GF-D8 (cell line): ENCODE results near the gene CNGA4.
A peak's percentile ranks its signal among the peaks of the same experiment; 100 is the strongest.

Experiments used
- DNase-seq: peaks from one replicate; lab custom pipeline; 2025; lab: John Stamatoyannopoulos, UW

Gene CNGA4, protein sequence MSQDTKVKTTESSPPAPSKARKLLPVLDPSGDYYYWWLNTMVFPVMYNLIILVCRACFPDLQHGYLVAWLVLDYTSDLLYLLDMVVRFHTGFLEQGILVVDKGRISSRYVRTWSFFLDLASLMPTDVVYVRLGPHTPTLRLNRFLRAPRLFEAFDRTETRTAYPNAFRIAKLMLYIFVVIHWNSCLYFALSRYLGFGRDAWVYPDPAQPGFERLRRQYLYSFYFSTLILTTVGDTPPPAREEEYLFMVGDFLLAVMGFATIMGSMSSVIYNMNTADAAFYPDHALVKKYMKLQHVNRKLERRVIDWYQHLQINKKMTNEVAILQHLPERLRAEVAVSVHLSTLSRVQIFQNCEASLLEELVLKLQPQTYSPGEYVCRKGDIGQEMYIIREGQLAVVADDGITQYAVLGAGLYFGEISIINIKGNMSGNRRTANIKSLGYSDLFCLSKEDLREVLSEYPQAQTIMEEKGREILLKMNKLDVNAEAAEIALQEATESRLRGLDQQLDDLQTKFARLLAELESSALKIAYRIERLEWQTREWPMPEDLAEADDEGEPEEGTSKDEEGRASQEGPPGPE

DNA sequence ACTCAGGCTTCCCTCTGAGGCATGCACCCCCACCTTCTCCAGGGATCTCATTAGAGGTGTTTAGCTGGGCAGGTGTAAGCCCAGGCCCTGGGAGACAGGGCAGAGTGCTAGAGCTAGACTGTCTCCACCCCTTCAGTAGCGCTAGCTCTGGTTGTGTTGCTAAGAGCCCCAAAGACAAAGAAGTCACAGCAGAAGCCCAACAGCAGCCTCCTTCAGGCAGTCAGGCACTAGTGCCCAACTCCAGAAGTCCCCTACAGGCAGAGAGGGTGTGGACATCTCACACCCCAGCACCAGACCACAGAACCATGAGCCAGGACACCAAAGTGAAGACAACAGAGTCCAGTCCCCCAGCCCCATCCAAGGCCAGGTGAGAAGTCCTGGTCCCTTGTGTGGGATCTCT, at the start of gene CNGA4:
Gene CNGA4 (plus strand): TSS at position 188 of the 400 bp plus-strand sequence. CDS start 118 bp downstream, at position 306.
- no peak for DNase-seq

DNA sequence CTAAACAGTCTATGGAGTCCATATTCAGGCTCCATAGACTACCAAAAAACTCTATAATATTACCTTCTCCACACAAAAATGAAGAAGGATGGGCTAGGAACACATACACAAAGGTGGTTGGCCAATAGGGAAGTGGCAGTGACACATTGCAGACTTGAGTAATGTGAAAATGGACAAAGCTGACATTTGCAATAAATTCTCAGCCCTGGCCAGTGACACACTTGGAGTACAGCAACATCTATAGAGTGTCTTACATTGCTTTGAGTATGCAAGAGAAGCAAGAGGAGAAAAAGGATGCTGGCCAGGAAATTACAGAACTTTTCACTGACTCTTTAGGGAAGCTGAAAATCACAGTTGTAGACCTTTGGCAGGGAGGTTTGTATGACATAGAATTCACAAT, 47.1 kb upstream of the CNGA4 start:
- DNase-seq: no peak

DNA sequence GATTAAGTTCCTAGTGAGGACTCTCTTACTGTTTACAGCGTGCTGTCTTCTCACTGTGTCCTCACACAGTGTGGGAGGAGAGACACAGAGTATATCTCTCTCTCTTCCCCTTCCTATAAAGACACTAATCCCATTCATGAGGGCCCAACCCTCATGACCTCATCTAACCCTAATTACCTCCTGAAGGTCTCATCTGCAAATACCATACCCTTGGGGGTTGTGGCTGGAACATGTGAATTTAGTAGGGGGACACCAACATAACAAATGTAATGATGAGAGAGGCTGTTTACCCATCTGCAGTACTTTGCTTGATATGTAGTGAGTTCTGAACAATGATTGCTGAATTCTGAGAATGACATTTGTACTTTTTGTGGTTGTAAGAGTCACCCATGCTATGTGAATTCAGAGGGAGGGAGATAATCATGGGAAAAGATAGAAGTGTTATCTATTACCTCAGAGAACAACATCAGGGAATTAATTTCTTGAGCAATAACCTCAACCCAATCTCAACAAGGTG, 44.8 kb upstream of the CNGA4 start:
- no peak for DNase-seq

DNA sequence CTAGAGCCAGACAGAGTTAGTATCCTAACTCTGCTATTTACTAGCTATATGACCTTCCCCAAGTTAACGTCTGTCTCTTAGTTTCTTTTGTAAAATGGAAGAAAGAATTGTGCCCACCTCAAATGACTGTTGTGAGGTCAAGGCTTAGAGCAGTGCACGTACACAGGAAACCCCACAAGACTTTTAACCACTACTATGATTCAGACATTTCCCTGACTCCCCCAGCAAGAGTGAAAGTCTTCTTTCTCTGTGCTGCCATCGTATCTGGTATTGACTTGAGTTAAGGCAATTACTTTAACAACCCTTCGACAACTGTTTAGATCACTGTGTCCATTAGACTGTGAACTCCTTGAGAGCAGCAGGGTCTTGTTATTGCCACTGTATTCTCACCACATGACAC, 42.5 kb upstream of the CNGA4 start:
- no peak for DNase-seq

DNA sequence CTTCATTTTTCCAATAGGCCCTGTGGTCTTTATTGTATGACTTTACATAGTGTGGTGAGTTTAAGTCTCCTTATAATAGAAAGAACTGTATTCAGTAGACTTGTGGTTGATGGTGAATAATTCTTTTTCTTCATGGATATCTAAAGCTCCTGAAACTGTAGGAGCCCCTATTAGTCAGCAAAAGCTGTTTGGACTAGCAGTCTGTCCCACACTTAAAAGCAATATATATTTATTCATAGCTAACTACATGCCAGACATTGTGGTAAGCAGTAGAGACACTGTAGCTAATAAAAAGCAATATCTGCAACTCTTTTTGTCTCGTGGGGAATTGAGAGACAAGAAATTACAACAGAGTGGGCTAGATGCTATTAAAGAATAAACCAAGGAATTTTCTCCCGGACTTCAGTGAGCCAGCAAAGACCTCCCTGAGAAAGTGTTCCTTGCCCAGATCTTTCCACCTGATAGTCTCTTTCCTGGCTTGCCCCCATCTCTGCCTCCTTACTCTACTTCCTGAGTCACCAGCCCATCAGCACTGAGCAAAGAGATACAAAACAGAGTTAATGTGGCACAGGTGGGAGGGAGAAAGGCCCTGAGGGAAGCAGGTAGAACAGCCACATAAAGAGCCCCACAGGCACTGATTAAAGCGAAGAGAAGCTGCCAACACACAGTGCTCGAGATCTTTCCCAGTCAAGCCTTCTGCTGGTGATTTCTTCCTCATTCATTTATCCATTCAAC, 41.3 kb upstream of the CNGA4 start:
- DNase-seq: no peak

DNA sequence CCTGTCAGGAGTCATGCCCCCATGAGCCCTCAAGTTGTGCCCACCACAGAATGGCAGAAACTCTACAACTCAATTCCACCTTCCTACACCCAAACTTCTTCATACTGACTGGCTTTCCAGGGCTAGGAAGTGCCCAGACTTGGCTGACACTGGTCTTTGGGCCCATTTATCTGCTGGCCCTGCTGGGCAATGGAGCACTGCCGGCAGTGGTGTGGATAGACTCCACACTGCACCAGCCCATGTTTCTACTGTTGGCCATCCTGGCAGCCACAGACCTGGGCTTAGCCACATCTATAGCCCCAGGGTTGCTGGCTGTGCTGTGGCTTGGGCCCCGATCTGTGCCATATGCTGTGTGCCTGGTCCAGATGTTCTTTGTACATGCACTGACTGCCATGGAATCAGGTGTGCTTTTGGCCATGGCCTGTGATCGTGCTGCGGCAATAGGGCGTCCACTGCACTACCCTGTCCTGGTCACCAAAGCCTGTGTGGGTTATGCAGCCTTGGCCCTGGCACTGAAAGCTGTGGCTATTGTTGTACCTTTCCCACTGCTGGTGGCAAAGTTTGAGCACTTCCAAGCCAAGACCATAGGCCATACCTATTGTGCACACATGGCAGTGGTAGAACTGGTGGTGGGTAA, 39.6 kb upstream of the CNGA4 start, which contains the start of gene OR52W1:
Gene OR52W1 (plus strand): TSS at position 51 of the 637 bp plus-strand sequence. CDS start 0 bp downstream, at position 51.
- no peak for DNase-seq

DNA sequence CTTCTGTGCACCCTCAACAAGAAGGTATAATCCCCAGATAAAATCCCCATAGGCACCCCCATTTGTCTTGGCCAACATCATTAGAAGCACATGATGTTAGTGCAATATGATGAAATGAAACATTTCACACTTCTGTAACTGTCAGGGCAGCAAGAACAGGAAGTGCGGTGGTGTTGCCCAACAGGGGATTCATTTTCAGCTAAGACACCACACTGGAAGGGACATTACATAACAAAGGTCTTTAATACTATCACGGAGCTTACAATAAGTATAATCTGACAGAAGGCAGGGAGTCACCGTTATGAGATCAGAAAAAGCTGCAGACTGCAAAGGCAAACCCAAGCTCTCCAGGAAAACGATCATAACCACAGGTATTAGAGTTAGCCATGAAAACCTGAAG, 37.9 kb upstream of the CNGA4 start:
- peak; percentile 91 for DNase-seq

DNA sequence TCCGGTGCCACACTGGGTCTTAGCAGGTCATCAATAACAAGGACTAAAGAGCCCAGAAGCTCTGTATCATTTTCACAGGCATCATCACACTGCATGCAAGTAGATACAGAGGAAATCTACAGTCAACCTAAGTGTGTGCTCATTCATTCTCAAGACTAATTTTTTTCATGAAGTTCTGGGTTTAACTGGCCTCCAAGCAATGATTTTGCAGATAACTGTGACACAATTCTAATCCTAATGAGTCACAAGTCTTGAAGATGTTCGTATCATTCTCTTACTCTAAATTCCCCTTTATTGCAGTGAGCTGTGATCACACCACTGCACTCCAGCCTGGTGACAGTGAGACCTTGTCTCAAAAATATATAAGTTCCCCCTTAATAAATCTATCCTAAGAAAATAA, 37.4 kb upstream of the CNGA4 start:
- DNase-seq: peak; percentile 5

DNA sequence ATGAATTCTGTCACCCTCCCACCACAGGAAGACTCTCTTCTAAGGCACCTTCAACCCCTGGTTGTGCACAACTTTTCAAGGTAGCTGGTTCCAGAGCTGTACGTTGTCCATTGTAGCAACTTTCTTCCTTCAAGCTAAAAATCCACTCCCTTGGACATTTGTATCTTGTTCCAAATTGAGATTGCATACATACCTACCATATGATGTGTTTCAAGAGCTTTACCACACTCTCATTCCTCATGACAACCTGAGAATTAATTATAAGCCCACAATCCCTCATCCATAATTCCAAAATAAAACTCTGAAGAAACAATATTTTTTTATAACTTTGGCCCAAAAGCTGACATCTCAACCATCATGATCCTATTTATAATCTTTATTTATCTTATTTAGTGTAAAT, 36.8 kb upstream of the CNGA4 start:
- DNase-seq: no peak

DNA sequence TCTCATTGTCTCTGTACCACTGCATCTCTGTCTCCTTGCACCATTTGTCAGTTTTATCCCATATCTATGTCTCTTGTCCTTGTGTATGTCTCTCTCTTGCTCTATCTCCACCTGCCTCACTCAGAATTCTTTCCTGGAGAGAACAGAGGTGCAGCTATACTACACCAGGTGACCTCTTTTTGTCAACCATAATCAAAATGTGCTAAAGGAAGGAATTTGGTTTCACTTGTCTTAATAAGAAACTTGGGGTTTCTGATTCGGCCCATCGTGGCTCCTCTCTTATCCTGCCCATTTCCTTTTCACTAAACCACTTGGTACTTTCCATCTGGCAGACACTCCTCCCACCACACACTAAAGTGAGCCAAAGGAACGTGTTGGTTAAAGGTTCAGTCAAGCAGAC, 35.6 kb upstream of the CNGA4 start:
- DNase-seq: no peak

DNA sequence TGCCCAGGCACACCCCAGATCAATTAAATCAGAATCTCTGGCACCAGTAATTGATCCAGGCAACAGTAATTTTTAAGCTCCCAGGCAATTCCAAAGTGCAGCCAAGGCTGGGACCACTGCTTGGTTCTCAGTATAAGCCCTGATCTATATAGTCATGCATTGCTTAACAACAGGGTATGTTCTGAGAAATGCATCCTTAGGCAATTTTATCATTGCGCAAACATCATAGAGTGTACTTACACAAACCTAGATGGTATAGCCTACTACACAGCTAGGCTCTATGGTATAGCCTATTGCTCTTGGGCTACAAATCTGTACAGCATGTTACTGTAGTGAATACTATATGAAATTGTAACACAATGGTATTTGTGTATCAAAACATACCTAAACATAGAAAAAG, 34.2 kb upstream of the CNGA4 start:
- peak; percentile 44 for DNase-seq

DNA sequence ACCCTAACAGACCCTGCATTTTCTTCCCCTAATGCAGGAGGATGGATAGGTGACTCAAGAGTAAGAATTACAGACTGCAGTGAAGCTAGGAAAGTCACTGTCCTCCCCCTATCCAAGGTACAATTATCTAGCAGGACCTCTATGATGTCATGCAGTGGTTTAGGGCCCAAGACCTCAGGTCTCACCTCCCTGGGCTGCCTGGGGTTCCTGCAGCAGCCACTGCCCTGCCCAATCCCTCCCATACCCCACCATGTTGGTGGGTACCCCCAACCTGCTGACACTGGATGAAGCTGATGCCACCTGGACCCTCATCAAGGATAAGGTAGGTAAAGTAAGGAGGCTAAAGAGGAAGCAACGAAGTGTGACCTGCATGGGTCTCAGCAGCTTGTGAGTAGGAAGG, 33.5 kb upstream of the CNGA4 start, which contains the start of gene C11orf42:
Gene C11orf42 (plus strand): TSS at position 192 of the 400 bp plus-strand sequence. CDS start 59 bp downstream, at position 251.
- no peak for DNase-seq

DNA sequence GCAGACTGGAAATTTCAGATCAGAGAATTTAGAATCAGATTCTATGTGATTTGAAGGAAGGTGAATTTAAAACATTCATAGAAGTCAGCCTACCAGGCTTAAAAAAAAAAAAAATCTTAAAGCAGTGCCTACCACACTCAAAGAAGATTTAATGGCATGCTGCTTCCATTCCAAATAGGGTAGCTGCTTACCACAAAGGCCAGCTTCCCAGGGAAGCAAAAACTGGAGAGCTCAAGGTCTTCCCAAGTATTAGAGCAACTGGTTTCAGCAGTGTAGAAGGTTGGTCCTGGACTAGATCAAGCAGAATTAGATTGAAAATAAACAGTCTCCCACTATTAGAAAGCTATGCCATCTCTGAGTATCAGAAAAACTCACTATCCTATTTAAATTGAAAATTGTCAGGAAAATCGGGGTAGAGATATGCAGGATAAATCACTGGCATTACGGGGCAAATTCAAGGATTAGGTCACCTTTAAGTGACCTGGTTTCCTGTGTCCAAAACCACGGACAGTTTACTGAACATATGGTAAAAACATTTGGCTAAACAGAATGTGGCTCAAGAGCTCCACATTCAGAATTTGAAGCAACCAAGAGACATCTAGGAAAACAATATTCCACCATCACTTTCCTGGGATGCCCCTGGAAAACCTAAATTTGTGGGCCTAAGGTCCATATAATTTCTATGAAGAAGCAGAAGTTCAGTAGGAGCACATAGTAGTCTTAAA, 32.3 kb upstream of the CNGA4 start:
- no peak for DNase-seq

DNA sequence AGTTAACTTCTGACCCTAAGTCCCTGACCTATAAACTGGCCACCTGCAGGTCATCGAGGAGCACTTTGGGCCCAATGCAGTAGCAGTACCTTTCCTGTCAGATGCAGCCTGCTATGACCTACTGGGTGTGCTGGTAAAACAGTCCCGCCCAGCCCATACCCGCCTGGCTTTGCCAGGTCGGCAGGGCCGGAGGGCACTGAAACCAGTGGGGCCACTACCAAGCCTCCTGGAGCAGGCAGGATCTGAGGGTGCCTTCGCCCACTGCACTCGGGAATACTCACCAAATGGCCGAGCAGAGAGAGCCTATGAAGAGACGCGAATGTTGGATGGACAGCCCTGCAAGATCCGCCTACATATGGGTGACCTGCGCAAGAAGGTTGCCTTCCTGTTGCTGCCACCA, 29.1 kb upstream of the CNGA4 start:
- DNase-seq: no peak

DNA sequence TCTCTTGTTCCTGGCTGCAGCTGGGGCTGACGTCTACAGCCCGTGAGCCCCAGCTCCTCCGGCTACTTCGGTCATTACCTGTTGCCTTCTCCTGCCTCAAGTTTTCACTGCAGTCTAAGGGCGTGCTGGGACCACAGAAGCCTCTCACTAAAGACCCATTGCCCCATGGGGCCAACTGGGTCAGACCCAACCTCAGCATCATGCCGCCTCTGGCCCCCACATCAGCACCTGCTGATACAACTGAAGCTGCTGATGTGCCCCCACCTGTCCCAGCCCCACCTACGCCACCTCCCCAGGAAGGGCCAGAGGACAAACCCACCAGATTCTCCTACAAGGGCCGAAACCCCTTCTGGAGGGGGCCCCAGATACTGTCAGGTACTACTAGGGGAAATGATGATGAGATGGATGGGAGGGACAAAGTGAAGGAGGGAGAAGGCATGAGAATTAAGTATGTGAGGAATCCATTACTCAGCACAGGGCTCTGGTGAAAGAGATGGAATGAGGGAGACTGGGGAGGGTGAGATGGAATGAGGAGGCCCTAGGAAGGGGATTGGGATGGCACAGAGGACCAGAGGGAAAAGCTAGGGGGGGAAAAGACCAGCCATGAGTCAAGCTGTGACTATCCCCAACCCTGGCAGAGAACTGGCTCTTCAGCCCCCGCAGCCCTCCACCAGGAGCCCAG, 28.5 kb upstream of the CNGA4 start:
- no peak for DNase-seq

DNA sequence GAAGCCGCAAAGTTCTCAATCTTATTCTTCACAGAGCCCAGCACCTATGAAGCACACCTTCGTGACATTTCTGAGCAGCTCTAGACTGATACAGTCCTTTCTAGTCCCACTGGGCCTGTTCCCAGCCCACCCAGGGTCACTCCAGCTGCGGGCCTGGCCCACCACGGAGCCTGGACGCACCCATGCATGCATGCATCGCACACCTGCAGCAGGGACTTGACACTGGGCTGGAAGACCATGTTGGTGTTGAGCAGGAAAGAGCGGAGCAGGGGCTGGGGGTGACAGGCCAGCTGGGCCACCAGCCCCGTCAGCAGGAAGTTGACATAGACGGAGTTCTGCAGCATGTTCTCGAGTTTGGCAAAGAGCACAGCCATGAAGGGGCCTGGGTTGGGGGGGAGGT, 24.4 kb upstream of the CNGA4 start:
- DNase-seq: no peak

DNA sequence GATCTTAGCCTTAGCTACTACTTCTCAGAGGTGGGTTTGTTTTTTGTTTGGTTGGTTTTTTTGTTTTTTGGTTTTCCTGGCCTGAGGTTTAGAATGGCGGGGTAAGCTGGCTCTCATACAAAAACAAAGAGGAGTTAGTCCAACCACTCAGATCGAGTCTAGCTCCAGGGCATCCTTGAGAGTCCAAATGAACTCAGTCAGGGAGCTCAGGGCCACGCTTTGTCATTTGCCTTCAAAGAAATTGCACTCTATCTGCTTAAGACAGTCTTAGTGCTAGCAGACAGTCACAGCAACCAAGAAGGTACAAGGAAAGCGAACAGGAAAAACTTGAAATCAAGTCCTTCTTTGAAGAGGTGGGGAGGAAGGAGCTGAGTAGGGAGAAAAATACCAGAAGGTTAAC, 22.4 kb upstream of the CNGA4 start:
- DNase-seq: no peak

DNA sequence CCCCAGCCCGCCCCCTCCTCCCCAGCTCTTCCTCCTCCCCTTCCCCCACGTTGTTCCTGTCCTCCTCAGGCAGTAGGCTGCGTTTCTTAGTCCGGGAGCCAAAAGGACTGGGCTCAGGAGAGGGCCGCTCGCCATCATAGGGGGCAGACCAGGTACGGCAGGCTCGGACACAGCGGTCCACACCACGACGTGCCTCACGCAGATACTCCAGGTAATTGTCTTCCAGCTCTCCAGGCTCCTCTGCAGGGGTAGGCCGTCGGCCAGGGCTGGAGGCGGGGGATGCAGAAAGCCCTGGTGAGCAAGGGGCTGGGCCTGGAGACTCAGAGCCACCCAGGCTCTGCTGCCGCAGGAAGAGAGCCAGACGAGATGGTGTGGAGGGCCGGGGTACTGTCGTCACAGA, 21.2 kb upstream of the CNGA4 start:
- no peak for DNase-seq

DNA sequence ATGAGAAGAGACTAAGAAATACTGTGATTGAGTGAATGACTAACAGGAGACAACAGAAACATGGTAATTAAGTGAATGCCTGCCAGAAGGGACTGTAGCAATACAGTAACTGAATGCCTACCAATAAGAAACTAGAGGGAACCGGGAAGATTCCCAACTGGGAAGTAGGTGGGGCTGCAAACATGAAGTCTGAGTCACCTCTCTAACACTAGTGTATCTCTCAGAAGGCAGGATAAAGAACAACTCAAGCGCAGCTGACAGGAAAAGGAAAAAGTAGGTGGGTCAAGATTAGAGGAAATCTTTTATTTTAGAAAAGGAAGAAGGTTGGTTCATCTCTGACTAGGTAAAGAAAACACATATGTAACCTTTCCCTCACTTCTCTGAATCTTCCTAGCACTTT, 19.5 kb upstream of the CNGA4 start:
- DNase-seq: no peak

DNA sequence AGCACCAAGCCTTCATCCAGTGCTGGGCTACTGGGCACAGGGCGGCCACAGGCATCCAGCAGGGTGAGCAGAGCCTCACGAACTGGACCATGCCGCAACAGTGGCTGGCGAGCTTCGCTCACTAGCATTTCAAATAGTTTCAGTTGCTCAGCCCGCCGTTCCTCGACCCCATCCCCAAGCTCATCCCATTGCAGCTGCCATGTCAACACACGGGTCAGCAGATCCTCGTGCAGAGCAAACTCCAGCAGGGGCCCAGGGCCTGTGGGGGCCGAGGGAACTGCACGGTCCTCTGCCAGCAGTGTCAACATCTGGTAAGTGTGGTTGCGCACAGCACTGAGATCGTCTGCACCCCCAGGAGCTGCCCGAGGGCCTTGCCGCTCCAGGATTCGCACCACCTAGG, 15.0 kb upstream of the CNGA4 start:
- no peak for DNase-seq

DNA sequence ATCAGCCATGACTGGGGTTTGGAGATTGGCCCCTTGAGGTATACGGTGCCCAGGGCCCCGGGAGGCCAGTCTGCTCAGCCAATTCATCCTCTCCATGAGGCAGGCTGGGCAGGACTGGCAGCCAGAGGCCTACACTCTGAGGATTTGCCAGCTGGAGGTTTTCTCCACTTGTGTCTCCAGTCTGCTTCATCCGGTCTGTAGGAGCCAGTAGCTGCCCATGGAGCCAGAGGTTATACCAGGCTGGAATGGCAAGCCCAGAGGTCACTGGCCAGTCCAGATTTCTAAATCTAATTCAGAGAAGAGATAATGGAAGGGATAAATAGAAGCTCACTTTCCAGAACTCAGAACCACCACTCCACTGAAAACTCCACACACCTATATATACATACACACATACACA, 14.5 kb upstream of the CNGA4 start:
- no peak for DNase-seq
